Neutrophil (primary cell): ENCODE measurements around the gene MYO7B.
A peak's percentile ranks its signal among the peaks of the same experiment; 100 is the strongest.

Source experiments
- H3K27ac ChIP-seq: fragments of 200-600 bp; sonication (generic); 2 replicates; pipeline ENCODE4 v1.5.1; 2016; ENCODE audit warnings: mild to moderate bottlenecking, moderate library complexity
- H3K27me3 ChIP-seq: fragments of 200-600 bp; sonication (generic); 2 replicates; pipeline ENCODE4 v1.6.0; 2016; ENCODE audit warnings: mild to moderate bottlenecking
- H3K36me3 ChIP-seq: fragments of 200-600 bp; sonication (generic); 2 replicates; pipeline ENCODE4 v1.5.1; 2017
- H3K4me1 ChIP-seq, 2 experiments: fragments of 200-600 bp in 1 of 2; sonication (generic) in 1 of 2; 1 replicate in 1 of 2; 2 replicates in 1 of 2; pipeline versions ENCODE4 v1.5.1 to v1.6.1; 2013 to 2016; ENCODE audit warnings: low read depth in 1 of 2, low read length in 1 of 2, mild to moderate bottlenecking in 1 of 2, moderate library complexity in 1 of 2; ENCODE audit not compliant: control insufficient read depth in 1 of 2, insufficient read depth in 1 of 2
- H3K4me3 ChIP-seq, 2 experiments: fragments of 200-600 bp in 1 of 2; sonication (generic) in 1 of 2; 1 replicate in 1 of 2; 2 replicates in 1 of 2; pipeline ENCODE4 v1.5.1; 2013 to 2016; ENCODE audit warnings: low read depth in 1 of 2, low read length in 1 of 2, mild to moderate bottlenecking in 1 of 2, moderate library complexity in 1 of 2
- H3K9me3 ChIP-seq: fragments of 200-600 bp; sonication (generic); 2 replicates; pipeline ENCODE4 v1.5.1; 2016
- CTCF ChIP-seq: fragments of 200-600 bp; sonication (generic); IDR thresholded peaks from 2 replicates; pipeline ENCODE4 v1.5.1; 2016; ENCODE audit warnings: antibody characterized with exemption

Gene MYO7B

GRCh38 chr2:127643439-127644065, 108.1 kb downstream of the MYO7B start:
- Histone ChIP-seq H3K27me3 (no peaks in the 10 kb centered on the region), H3K4me1 (peaks cover 29 to 49% of the 10 kb centered on the region in 2 experiments), H3K27ac (no peak overlapping the region), H3K4me3 (no peak overlapping the region), H3K9me3 (no peaks in the 10 kb centered on the region), H3K36me3 (no peaks in the 10 kb centered on the region)
- TF ChIP-seq CTCF, result no peak

GRCh38 chr2:127644066-127645025, 108.9 kb downstream of the MYO7B start:
- no peak for TF ChIP-seq CTCF
- no peaks in the 10 kb centered on the region for H3K36me3 ChIP-seq
- H3K27me3 ChIP-seq, result no peaks in the 10 kb centered on the region
- no peak overlapping the region for H3K4me3 ChIP-seq
- H3K9me3 ChIP-seq, result no peaks in the 10 kb centered on the region
- H3K27ac ChIP-seq, result peak overlapping the region; percentile 12
- peaks cover 25 to 45% of the 10 kb centered on the region in 2 experiments for H3K4me1 ChIP-seq

GRCh38 chr2:127645026-127645394, 109.5 kb downstream of the MYO7B start:
- Histone ChIP-seq H3K27ac (peak overlapping the region; percentile 12), H3K36me3 (no peaks in the 10 kb centered on the region), H3K4me1 (peaks cover 23 to 44% of the 10 kb centered on the region in 2 experiments), H3K27me3 (no peaks in the 10 kb centered on the region), H3K4me3 (no peak overlapping the region), H3K9me3 (no peaks in the 10 kb centered on the region)
- no peak for TF ChIP-seq CTCF

GRCh38 chr2:127645395-127646291, 110.2 kb downstream of the MYO7B start, which contains the start of gene GPR17:
TSS of gene GPR17 (plus strand) at chr2:127646153. CDS start at chr2:127650736, 4,583 bp downstream.
- Histone ChIP-seq H3K4me1 (peaks cover 17 to 38% of the 10 kb centered on the region in 2 experiments), H3K9me3 (no peaks in the 10 kb centered on the region), H3K36me3 (no peaks in the 10 kb centered on the region), H3K27me3 (no peaks in the 10 kb centered on the region), H3K27ac (no peak within 1 kb of the TSS), H3K4me3 (no peak within 1 kb of the TSS)
- no peak for TF ChIP-seq CTCF
